Measurements from ENCODE around the gene TLX3.

DNA sequence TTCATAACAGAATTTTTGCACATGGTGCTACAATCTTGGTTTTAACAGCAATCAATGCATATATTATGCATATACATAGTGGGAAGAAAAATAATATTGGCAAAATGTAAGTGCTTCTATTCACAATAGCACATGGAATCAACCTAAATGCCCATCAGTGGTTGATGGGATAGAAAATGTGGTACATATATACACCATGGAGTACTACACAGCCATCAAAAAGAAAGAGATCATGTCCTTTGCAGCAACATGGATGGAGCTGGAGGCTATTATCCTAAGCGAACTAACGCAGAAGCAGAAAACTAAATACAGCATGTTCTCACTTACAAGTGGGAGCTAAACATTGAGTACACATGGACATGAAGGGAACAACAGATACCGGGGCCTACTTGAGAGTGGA is 37.2 kb upstream of the TLX3 start:
- TF ChIP-seq, protein P1, sequence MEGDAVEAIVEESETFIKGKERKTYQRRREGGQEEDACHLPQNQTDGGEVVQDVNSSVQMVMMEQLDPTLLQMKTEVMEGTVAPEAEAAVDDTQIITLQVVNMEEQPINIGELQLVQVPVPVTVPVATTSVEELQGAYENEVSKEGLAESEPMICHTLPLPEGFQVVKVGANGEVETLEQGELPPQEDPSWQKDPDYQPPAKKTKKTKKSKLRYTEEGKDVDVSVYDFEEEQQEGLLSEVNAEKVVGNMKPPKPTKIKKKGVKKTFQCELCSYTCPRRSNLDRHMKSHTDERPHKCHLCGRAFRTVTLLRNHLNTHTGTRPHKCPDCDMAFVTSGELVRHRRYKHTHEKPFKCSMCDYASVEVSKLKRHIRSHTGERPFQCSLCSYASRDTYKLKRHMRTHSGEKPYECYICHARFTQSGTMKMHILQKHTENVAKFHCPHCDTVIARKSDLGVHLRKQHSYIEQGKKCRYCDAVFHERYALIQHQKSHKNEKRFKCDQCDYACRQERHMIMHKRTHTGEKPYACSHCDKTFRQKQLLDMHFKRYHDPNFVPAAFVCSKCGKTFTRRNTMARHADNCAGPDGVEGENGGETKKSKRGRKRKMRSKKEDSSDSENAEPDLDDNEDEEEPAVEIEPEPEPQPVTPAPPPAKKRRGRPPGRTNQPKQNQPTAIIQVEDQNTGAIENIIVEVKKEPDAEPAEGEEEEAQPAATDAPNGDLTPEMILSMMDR (IDR thresholded peaks at IDR 0.05) = no peak
- TF ChIP-seq POLR2AphosphoS5 (IDR thresholded peaks at IDR 0.05) (no peak), POLR2A (IDR thresholded peaks at IDR 0.05) (no peak)

All from sigmoid colon (tissue), 4 donors.